OCI-LY7 (cell line): ENCODE measurements around the gene MRGPRE. TPM values are rescaled to one million over a fixed set of nuclear protein-coding genes. Genes with fewer than 3 reads are reported as not detected.

Experiments
- BruUV-seq: library from RNA; stranded (reverse); fragments of 400-500 nt; replicated peaks from 2 replicates; lab custom pipeline; 2021; lab: Mats Ljungman, UMichigan
- CTCF ChIA-PET: fragments of 300-600 bp; sonication (Branson Sonifier 250); formaldehyde crosslinking; loops from one replicate; lab custom pipeline; 2022; ENCODE audit warnings: antibody characterized with exemption; ENCODE audit not compliant: unreplicated experiment; lab: Charles Lee
- POLR2A ChIA-PET: fragments of 300-600 bp; sonication (Branson Sonifier 250); formaldehyde crosslinking; loops from one replicate; lab custom pipeline; 2022; ENCODE audit warnings: antibody characterized with exemption; lab: Charles Lee
- DNase-seq: peaks from one replicate; pipeline ENCODE4 v3.0.0-alpha.2; 2015; ENCODE audit warnings: low spot score
- H2AFZ ChIP-seq: fragments of 200-600 bp; sonication (generic), shearing (Covaris generic); 2 replicates; pipeline ENCODE4 v1.6.1; 2014; ENCODE audit warnings: mild to moderate bottlenecking, antibody characterized with exemption, low read length, moderate library complexity
- H3K27ac ChIP-seq: fragments of 200-600 bp; sonication (generic); 2 replicates; pipeline ENCODE4 v1.5.1; 2014; ENCODE audit warnings: mixed run types, low read depth, mild to moderate bottlenecking, moderate library complexity, low read length, inconsistent platforms; ENCODE audit not compliant: poor library complexity, severe bottlenecking
- H3K36me3 ChIP-seq: fragments of 200-600 bp; sonication (generic); 2 replicates; pipeline ENCODE4 v1.6.1; 2014; ENCODE audit warnings: mild to moderate bottlenecking, antibody characterized with exemption, low read length, moderate library complexity, mixed read lengths; ENCODE audit not compliant: insufficient read depth
- H3K4me1 ChIP-seq: fragments of 200-600 bp; sonication (generic); 2 replicates; pipeline ENCODE4 v1.5.1; 2014; ENCODE audit warnings: mild to moderate bottlenecking, low read length; ENCODE audit not compliant: insufficient read depth, poor library complexity, severe bottlenecking
- H3K4me2 ChIP-seq: fragments of 200-600 bp; sonication (generic); 2 replicates; pipeline ENCODE4 v1.6.1; 2014; ENCODE audit warnings: mild to moderate bottlenecking, low read length
- H3K4me3 ChIP-seq: fragments of 200-600 bp; sonication (generic); 2 replicates; pipeline ENCODE4 v1.5.1; 2014; ENCODE audit warnings: mild to moderate bottlenecking, low read depth, low read length; ENCODE audit not compliant: poor library complexity, severe bottlenecking
- H3K79me2 ChIP-seq: fragments of 200-600 bp; sonication (generic); 2 replicates; pipeline ENCODE4 v1.6.1; 2016; ENCODE audit warnings: low read depth, mild to moderate bottlenecking, low read length, moderate library complexity, mixed read lengths; ENCODE audit not compliant: insufficient read depth
- H3K9me2 ChIP-seq: fragments of 200-600 bp; sonication (generic); 2 replicates; pipeline ENCODE4 v1.6.1; 2016; ENCODE audit warnings: mild to moderate bottlenecking, low read length, mixed read lengths; ENCODE audit not compliant: insufficient read depth
- H3K9me3 ChIP-seq: fragments of 200-600 bp; sonication (generic); 2 replicates; pipeline ENCODE4 v1.6.1; 2014; ENCODE audit warnings: mild to moderate bottlenecking, mixed run types, low read length, mixed read lengths
- H4K20me1 ChIP-seq: fragments of 200-600 bp; sonication (generic); 2 replicates; pipeline ENCODE4 v1.6.1; 2014; ENCODE audit warnings: mild to moderate bottlenecking, antibody characterized with exemption, low read length, moderate library complexity, mixed read lengths; ENCODE audit not compliant: insufficient read depth
- CTCF ChIP-seq: fragments of 200-600 bp; sonication (generic); conservative IDR thresholded peaks from 2 replicates; pipeline ENCODE4 v1.5.1; 2014; ENCODE audit warnings: mild to moderate bottlenecking, antibody characterized with exemption, low read length, moderate library complexity, mixed read lengths
- EZH2phosphoT487 ChIP-seq: fragments of 200-600 bp; sonication (generic); IDR thresholded peaks from 2 replicates; pipeline ENCODE4 v1.6.1; 2018; ENCODE audit warnings: low read depth, borderline replicate concordance, mild to moderate bottlenecking, mixed run types, antibody characterized with exemption, low read length, moderate library complexity, mixed read lengths
- intact Hi-C: fragments of 100-400 bp; cut with micrococcal nuclease; formaldehyde crosslinking; loops from one replicate; pipeline ENCODE4 v1.10.0; 2022; ENCODE audit not compliant: unreplicated experiment
- total RNA-seq, 2 experiments: library from RNA; depleted of rRNA in 1 of 2; stranded (reverse); fragments of >200 nt in 1 of 2; shearing (Covaris generic) in 1 of 2; gene quantifications; 2 replicates each; pipeline ENCODE4 v1.2.3, GENCODE V29; 2014 to 2022

Gene MRGPRE
- total RNA-seq, 2 experiments from 2014 or later, result not detected

GRCh38 chr11:3224401-3225057 lies 7.7 kb downstream of the MRGPRE start:
- Histone ChIP-seq H3K4me1 (no peaks in the 10 kb centered on the region), H2AFZ (no peak overlapping the region), H3K4me2 (no peak overlapping the region), H4K20me1 (no peaks in the 10 kb centered on the region), H3K79me2 (no peaks in the 10 kb centered on the region), H3K36me3 (no peaks in the 10 kb centered on the region), H3K4me3 (no peak overlapping the region), H3K27ac (no peak overlapping the region), H3K9me2 (no peaks in the 10 kb centered on the region), H3K9me3 (no peaks in the 10 kb centered on the region)
- DNase-seq, result no peak
- BruUV-seq, result no TSS peak
- POLR2A ChIA-PET, result no interaction called here
- TF ChIP-seq EZH2phosphoT487 (no peak), CTCF (no peak)
- CTCF ChIA-PET, result no interaction called here
- intact Hi-C loops, result no loop called here

GRCh38 chr11:3223932-3224381 lies 8.3 kb downstream of the MRGPRE start:
- intact Hi-C loops, result no loop called here
- no peaks in the 10 kb centered on the region for H3K4me1 ChIP-seq
- no peaks in the 10 kb centered on the region for H3K79me2 ChIP-seq
- no peaks in the 10 kb centered on the region for H3K36me3 ChIP-seq
- H3K4me3 ChIP-seq, result no peak overlapping the region
- H3K9me2 ChIP-seq, result no peaks in the 10 kb centered on the region
- no peaks in the 10 kb centered on the region for H3K9me3 ChIP-seq
- DNase-seq, result no peak
- no peak overlapping the region for H2AFZ ChIP-seq
- H4K20me1 ChIP-seq, result no peaks in the 10 kb centered on the region
- TF ChIP-seq EZH2phosphoT487, result no peak
- ChIA-PET CTCF (no interaction called here), POLR2A (no interaction called here)
- BruUV-seq, result no TSS peak
- H3K4me2 ChIP-seq, result no peak overlapping the region
- no peak overlapping the region for H3K27ac ChIP-seq

GRCh38 chr11:3222941-3223915 lies 9.0 kb downstream of the MRGPRE start:
- H4K20me1 ChIP-seq, result no peaks in the 10 kb centered on the region
- H3K9me3 ChIP-seq, result no peaks in the 10 kb centered on the region
- H3K4me2 ChIP-seq, result no peak overlapping the region
- DNase-seq, result no peak
- no peaks in the 10 kb centered on the region for H3K4me1 ChIP-seq
- H2AFZ ChIP-seq, result no peak overlapping the region
- no TSS peak for BruUV-seq
- H3K36me3 ChIP-seq, result no peaks in the 10 kb centered on the region
- no peak overlapping the region for H3K27ac ChIP-seq
- no peaks in the 10 kb centered on the region for H3K9me2 ChIP-seq
- intact Hi-C loops, result no loop called here
- ChIA-PET POLR2A (no interaction called here), CTCF (no interaction called here)
- H3K4me3 ChIP-seq, result no peak overlapping the region
- H3K79me2 ChIP-seq, result no peaks in the 10 kb centered on the region
- TF ChIP-seq EZH2phosphoT487, result no peak
- no peak for TF ChIP-seq CTCF
